Kidney tubule cell (primary cell): ENCODE results near the gene PRKN.
"Not testable (repeated sequence)": the region's sequence is repeated elsewhere in the genome, so short reads cannot be mapped to it uniquely, and the experiment has no call there.

ENCODE experiments used
- DNase-seq: peaks from one replicate; pipeline ENCODE4 v3.0.0-alpha.2; 2018; ENCODE audit warnings: low spot score

The PRKN gene

DNA sequence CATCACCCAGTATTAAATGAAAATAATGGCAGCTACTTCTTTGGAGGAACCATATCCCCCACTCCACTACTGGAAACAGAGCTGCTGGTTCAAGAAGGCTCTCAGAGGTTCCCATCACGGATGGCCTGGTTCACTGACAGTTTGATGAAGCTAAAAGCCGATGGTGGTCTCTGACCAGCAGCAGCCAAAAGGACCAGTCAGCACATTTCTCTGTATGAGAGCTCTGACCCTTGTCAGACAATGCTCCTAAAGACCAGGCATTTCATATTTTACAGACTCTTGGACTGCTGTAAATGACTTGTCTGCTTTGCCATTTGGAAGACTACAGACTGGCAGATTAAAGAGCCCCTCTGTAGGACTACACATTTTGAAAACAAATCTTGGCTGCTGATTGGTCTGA is 16.6 kb downstream of the PRKN start:
- no peak for DNase-seq

DNA sequence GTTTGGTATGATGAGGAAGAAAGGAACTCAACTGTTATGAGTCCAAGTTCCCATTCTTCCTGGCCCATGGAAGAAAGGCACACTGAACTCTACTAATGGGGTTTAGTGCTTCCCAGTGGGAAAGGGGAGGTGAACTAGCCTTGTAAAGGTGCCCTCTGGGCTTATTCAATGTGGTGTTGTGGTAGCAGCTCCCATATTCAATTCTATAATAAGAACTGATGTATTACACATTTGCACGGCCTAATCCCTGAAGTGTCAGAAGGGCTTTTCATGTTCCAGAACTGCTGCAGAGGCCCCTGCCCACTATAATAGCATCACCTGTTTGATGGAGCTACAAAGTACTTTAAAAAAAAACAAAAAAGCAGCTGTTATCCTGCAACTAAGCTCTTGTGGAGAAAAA is 17.1 kb downstream of the PRKN start:
- DNase-seq = no peak

DNA sequence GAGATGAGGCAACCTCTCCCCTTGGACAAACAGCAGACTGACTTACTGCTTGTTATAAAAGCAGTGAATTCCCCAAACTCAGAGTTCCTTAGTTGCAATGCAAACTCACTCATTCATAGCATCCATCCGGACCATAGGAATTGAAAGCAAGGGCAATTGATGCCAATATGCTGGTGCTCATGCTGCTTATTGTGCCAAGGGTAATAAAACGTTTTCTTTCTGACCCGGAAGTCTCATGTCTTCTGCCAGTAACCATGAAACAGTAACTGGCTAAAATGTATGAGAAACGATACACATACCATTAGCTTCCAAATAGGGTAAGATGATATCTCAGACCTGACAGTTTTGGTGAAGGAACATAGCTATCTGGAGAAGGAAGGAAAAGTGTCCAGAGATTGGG is 18.1 kb downstream of the PRKN start:
- DNase-seq = no peak

DNA sequence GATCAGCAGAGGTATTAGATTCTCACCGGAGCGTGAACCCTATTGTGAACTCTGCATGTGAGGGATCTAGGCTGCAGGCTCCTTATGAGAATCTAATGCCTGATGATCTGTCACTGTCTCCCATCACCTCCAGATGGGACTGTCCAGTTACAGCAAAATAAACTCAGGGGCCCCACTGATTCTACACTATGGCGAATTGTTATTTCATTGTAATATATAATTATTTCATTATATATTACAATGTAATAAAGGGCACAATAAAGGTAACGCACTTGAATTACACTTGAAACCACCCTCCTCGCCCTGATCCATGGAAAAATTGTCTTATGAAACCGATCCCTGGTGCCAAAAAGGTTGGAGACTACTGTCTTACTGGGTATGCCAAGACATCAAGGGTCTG is 18.6 kb downstream of the PRKN start:
- no peak for DNase-seq

DNA sequence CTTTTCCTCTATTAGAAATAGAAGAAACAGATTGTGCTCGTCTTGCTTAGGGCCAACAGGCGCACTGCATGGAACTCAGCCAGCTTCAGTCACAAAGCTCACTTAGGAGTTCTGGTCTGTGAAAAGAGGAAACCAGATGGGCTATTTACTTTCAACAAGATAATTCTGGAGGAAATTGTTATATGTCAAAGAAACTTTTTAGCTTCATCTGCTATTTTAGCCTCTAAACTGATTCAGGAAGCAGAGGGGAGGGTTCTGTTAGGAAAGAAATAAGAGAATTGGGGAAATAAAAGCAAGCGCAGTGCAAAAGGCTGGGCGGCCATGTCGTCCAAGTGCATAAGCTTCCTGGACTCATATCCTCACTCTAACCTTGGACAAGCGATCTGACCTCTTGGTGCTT is 21.3 kb downstream of the PRKN start:
- DNase-seq = no peak

DNA sequence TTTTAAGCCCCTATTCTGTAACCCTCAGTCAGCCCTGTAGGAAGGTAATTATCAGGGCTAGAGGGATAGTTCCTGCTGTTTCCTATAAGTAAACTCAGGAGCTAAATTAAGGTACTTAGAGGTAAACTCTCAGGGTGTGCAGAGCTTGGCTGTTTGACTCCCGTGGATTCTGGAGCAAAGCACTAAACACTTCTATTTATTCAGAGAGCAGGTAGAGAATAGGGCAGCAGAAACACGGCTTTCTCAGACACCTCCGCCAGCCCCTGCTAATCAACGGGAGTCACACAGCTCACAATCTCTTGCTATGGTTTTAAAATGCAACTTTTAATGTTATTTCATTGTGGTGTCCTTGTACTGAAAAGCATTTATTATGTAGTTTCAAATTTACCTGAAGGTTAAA is 21.8 kb downstream of the PRKN start:
- DNase-seq = no peak

DNA sequence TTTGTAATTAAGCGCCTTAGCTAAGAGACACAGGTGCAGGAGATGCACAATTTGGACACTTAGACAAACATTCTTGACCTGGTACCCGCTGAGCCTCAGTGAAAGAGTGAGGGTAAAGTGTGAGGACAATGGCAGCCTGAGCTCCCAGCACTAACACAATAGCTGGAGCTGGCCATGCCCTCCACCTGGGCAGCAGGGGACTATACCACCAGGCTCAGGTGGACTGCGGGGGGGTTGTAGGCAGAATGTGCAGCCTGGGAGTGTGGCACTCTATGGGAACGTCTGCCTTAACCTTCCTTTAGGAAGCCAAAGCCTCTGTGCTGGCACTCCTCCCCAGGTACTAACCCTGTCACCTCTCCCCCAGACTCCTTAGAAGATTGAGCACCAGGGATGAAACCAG is 23.6 kb downstream of the PRKN start:
- DNase-seq = no peak

DNA sequence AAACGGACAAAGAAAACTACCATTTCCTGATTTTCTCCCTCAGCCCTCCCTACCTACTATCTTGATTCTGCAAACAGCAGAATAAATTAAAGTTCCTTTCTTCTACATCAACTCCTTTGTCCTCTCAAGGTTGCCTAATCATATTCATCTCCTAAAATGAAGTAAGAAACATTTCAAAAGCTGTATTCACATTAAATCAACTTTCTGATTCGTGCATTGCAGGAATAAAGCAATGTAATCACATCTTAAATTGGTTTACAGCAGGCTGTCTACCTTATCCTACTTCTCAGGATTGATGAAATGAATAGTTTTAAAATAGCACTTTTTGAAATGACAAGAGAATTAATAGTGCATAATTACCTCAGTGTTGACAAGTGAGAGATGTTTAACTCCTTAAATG is 25.1 kb downstream of the PRKN start:
- no peak for DNase-seq

DNA sequence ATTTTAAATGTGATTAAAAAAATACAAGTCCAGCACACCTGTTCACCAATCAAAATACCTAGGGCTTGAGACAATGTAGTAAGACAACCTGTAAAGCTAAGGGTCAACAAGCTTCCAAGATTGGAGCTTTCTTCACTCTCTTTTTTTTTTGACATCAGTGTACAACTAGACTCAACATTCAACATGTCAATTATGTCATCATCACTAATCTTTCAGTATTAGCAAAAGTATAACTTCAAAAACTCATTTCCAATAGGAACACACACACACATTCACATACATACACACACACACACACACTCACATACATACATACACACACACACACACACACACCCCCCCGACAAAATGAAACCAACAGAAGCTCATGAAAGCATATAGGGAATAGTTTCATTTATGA is 26.0 kb downstream of the PRKN start:
- no peak for DNase-seq

DNA sequence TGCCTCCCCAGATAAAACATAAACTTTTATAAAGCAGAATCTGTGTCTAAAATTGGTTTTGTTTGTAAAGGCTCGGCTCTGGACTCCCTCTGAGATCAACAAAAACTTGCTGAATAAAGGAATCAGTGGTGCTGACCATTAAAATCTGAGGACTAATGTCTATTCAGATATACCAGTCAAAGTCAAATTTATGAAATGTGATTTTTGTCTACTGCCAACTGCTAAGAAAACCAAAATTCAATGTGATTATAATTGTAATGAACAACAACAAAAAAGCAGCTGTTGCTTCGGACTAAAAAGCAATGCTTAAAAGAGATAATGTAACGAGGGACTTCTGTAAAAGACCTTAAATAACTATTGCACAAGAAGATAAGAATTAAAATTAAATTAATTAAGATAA is 26.6 kb downstream of the PRKN start:
- DNase-seq = no peak

DNA sequence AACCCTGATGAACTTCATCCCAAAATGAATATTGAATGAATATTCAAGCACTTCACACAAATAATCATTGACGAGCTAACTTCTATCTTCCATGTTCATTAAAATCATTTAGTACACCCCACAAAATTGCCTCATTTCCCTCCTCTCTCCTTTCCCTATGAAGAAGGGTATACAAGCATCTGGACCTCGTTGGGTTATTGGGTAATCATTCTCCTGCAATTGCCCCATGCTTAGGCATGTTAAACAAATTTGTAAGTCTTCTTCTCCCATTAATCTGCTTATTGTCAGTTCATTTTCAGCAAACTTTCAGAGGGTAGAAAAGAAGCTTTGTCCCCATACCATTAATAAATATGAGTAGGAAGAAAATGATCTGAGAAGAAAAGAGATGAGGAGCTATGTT is 27.6 kb downstream of the PRKN start:
- DNase-seq = no peak

DNA sequence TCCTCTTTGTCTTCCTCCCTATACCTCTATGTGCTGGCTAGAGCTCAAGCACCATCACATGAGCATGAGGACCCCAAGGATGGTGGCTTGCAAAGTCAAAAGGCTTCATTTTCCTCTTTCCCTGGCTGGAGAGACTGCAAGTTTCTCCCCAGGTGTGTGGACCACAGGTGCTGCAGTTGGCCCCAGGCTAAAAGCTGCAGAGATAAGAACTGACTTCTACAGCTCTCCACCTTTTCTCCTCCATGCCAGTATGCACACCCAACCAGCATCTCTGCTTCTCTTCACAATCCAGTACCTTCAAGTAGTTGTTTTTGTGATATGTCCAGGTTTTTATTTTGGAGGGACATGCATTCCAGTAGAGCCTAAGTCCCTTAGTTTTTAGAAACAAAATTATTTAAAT is 29.1 kb downstream of the PRKN start:
- no peak for DNase-seq

DNA sequence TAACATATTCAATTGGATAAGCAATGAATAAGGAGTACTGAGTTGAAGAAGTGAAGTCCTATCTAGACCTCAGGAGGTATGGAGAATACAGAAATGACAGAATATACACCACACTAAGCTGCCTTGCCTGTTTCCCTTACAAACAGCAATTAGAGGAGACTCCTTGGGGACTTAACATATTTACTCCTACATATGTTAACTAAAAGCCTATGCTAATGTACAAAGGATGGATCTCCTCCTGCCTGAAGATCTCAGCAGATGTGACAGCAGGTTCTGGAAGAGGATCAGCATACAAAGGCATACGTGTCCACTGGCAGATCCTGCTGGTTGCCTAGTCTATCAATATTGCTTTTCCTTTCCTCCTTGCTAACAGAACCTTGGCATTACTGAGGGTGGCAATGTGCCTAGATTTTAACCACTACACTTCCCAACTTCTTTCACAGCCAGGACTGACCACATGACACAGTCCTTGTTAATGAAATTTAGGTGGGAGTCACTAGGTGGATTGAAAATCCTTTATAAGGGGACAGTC is 29.6 kb downstream of the PRKN start:
- no peak for DNase-seq

DNA sequence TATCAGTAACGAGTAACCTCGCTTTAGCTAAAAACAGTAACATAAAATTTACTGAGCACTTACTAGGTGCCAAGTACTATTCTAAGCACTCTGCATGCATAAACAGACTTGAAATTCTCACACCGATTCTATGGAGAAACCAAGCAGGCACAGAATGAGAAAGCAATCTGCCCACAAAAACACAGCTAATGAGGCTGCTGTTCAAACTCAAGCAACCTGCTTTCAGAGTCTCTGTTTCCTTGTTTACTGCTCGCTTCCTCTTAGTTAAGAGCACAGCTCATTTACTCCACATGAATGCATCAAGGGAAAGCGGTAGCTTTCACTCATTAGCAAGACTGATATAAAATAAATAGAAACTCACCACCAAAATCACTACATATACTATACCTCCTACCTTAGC is 37.4 kb downstream of the PRKN start:
- DNase-seq = no peak

DNA sequence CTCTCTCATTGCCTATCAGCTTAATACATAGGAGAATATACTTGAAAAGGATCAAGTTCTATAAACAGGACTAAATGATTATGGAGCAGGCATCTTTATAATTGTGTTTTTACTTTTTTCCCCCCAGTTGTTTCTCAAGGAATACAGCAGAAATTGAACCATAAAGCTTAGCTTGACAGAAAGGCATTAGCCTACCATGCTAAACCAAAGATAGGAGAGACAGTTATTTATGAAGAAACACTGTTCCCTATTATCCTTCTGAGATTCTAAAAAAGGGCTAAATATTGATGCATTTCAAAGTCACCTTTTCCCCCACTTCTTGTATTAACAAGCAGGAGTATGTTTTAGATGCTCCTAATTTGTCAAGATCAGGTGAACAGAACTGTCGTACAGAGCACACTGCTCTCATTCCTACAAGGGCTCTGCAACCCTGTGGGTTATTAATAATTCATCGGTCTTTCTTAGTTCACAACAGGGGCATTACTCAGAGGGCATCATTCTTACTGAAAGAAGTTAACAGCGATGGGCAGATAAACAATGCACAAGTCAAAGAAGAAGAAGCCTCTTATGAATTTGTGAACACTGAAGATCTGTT is 38.7 kb downstream of the PRKN start:
- DNase-seq = no peak

DNA sequence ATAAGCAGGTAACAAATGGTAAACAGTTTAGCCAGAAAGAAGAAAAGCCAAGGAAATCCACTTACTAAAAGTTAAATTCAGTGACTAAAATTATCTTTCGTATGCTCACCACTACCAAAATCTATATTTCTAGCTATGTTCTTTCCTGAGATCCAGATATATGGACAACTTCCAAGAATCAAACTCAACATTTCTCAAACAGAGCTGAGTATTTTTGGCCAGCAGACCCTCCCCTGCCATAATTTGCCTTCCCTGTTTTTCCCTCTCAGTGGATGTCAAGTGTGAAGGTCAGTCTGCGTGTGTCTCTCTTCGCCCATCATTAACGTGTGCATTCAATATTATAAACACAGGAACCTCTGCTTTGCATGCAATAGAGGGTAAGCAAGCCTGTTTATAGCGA is 42.0 kb downstream of the PRKN start:
- DNase-seq = no peak

DNA sequence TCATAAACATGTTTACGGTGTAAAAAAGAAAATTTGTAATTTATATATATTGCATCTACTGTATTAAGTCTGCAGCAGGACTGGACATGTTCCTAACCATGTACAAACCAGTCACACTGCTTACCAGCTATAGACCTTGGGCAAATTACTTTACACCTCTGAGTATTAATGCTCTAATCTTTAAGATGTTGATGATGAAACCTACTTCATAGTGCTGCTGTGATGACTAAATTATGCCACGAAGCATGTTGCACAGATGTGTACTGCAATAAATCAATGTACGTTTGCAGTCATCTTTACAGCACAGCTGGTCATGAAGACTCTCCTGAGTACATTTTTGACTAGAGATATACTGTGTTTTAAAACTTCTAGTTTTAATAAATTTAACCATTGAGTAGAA is 42.6 kb downstream of the PRKN start:
- no peak for DNase-seq

DNA sequence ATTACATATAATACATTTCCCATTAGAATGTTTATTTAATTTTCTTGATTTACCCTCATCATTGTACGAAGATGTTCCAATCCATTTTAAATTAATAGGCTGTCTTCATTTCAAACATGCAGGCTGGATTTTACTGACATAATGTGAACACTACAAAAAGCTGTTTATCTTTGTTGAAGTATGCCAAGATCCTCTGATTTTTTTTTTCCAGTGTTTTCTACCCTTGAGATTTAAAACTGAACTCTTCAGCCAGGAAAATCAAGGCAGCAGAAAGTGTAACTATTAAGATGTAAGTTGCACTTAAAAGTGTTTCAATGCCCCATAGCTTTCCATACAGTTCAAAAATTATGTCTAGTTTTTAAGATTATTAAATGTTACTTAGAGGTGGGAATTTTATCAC is 43.5 kb downstream of the PRKN start:
- no peak for DNase-seq

DNA sequence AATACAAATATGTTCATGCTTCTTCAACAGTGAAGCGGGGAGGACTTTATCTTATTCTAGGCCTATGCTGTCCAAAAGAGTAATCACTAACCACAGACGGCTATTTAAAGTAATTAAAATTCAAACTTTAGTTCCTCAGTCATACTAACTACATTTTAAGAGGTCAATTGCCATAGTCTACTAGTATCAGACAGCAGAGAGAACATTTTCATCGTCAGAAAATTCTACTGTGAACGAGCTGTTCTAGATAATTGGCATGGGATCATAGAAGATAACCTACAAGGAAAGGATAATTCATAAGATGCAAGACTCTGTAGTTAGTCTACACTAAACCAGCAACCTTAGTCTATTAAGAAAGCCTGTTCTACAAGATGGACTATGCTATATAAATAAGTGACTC is 44.4 kb downstream of the PRKN start:
- no peak for DNase-seq

DNA sequence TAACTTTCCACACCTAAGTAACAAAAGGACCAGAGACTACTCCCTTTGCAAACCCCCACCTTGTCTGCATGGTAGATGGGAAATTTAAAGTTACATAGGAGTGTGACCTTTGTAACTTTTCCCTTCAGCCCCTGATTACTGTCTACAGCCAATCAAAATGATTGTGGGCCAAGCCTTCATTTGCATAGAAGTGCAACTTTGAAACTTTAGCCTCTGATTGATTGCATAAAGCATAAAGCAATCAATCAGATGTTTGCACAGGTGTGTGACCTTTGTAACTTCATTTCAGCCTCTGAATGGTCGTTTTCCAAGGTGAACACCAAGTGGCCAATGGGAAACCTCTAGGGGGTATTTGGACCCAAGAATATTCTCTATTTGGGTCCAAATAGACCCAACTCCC is 46.1 kb downstream of the PRKN start:
- DNase-seq = no peak

DNA sequence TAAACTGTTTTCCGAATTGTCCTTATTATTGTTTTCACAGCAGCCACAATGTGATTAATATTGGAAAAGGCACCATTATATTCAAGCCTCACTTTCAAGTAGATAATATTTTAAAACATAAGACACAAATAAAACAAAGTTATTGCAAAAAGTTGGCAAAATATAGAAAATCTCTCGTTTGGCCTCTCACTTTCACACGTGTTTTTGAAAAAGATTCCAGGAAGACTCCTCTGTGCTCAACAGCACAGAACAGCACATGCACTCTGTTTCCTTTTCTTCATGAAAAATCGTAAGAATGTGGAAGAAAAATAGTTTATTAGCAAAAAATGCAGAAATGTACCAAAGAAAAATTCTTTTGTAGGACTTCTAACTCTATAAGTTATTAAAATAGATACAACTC is 46.7 kb downstream of the PRKN start:
- DNase-seq = no peak

DNA sequence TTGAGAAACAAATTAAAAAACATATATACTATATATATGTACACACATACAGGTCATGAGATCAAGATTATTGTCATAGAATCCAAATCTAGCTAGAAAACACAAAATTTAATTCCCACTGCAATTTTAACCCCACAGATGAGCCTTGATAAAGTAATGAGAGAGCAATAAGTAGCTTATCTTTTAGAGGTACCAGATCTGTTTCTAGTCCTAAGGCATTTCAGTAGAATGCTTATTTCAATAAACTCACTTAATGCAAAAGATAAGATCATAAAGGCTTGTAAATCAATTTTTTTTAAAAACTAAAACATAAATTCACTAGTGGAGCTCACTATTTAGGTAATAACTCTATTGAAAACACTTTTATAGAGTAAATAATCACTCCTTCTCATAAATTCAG is 47.2 kb downstream of the PRKN start:
- no peak for DNase-seq

DNA sequence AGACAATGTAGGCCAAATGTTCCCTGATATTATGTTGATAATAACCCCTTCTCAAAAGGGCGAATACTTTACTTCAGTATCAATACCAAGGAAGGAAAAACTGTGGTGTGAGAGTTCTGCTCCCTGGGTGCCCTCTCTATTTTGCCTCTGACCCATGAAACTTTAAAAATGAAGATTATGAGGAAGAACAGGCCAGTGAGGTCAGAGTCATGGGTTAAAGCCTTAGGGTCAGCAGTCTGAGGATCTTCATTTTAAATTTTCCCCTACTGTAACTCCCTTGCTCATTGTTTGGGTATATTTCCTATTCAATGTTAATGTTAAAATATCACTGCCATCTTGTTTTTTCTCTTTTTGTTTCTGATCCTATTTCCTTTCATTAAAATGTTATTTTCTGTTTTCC is 47.9 kb downstream of the PRKN start:
- DNase-seq = no peak

DNA sequence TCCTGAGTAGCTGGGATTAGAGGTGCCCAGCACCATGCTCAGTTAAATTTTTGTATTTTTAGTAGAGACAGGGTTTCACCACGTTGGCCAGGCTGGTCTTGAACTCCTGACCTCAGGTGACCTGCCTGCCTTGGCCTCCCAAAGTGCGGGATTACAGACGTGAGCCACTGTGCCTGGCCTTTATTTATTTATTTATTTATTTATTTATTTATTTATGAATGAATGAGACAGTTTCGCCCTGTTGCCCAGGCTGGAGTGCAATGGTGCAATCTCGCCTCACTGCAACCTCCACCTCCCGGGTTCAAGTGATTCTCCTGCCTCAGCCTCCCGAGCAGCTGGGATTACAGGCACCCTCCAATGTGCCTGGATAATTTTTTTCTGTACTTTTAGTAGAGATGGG is 48.7 kb downstream of the PRKN start:
- not testable (repeated sequence) for DNase-seq

DNA sequence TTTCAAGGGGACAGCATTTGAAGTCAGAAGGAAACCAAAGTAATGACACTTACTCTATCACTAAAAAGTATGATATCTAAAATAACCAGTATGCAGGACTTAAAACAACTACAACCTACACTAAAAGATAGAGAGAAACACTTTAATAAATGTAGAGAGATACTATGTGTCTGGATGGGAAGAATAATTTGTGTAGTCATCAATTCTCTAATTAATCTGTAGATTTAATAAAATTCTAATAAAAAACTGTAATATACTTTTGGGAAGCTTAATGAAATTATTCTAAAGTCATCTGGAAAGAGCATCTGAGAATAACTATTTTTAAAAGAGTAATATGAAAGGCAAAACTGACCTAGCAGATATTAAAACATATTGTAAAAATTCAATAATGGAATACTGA is 52.1 kb downstream of the PRKN start:
- no peak for DNase-seq
